ENCODE measurements around the gene TRAF3IP1. TPM values are rescaled to one million over a fixed set of nuclear protein-coding genes. Genes with fewer than 3 reads are reported as not detected.

Gene TRAF3IP1
- total RNA-seq, 2 donors from 2014 or later: 5.4 to 10.9 TPM

GRCh38 chr2:238389988-238390589 is 69.8 kb downstream of the TRAF3IP1 start:
- ATAC-seq (peak; percentile 90), DNase-seq (peak; percentile 77 to 90 (median 90))
- TF ChIP-seq CTCF (IDR thresholded peaks at IDR 0.05): no peak
- TF ChIP-seq POLR2A (IDR thresholded peaks at IDR 0.05): no peak
- intact Hi-C loops (cut with DNase I): no loop called here
- Histone ChIP-seq H3K9me3 (no peaks in the 10 kb centered on the region), H3K4me1 (peaks cover 26% of the 10 kb centered on the region), H3K4me3 (no peak overlapping the region), H3K36me3 (replicated peaks in 1 of 2; ENCODE audit: insufficient read depth in 1 of 2, low read depth in 2 of 2) (no peaks in the 10 kb centered on the region), H3K27ac (peak overlapping the region; percentile 75 to 83 (median 82)), H3K27me3 (no peaks in the 10 kb centered on the region)
- 7 to 16% methylated on average over 10 of the region's 10 CpGs for WGBS, 2 donors

GRCh38 chr2:238391042-238391689 is 70.8 kb downstream of the TRAF3IP1 start:
- H3K4me1 ChIP-seq: peaks cover 26% of the 10 kb centered on the region
- no peaks in the 10 kb centered on the region for H3K36me3 ChIP-seq (replicated peaks in 1 of 2; ENCODE audit: insufficient read depth in 1 of 2, low read depth in 2 of 2)
- TF ChIP-seq CTCF (IDR thresholded peaks at IDR 0.05) (no peak), POLR2A (IDR thresholded peaks at IDR 0.05) (no peak)
- ATAC-seq: no peak
- no peaks in the 10 kb centered on the region for H3K9me3 ChIP-seq
- WGBS, 2 donors: 80% methylated on average over 6 of the region's 6 CpGs
- H3K4me3 ChIP-seq: no peak overlapping the region
- no peaks in the 10 kb centered on the region for H3K27me3 ChIP-seq
- H3K27ac ChIP-seq: peak overlapping the region in 3 of 4 donors; percentile 75 to 83 (median 83)
- no peak for DNase-seq
- intact Hi-C loops (cut with DNase I): no loop called here

GRCh38 chr2:238396663-238397062 is 76.3 kb downstream of the TRAF3IP1 start:
- no peak overlapping the region for H3K4me3 ChIP-seq
- intact Hi-C loops (cut with DNase I): no loop called here

GRCh38 chr2:238397356-238397755 is 77.0 kb downstream of the TRAF3IP1 start:
- no peak for ATAC-seq
- TF ChIP-seq POLR2A (IDR thresholded peaks at IDR 0.05) (no peak), CTCF (IDR thresholded peaks at IDR 0.05) (no peak)
- Histone ChIP-seq H3K27me3 (no peaks in the 10 kb centered on the region), H3K27ac (no peak overlapping the region), H3K36me3 (replicated peaks in 1 of 2; ENCODE audit: insufficient read depth in 1 of 2, low read depth in 2 of 2) (no peaks in the 10 kb centered on the region), H3K4me3 (no peak overlapping the region), H3K9me3 (no peaks in the 10 kb centered on the region), H3K4me1 (no peaks in the 10 kb centered on the region)
- intact Hi-C loops (cut with DNase I): no loop called here
- DNase-seq: no peak
- 77 to 85% methylated on average over 13 of the region's 14 CpGs for WGBS, 2 donors

More at GRCh38 chr2:238396663-238397062, 76.3 kb downstream of the TRAF3IP1 start:
- Histone ChIP-seq H3K9me3 (no peaks in the 10 kb centered on the region), H3K4me1 (no peaks in the 10 kb centered on the region), H3K27ac (no peak overlapping the region), H3K36me3 (replicated peaks in 1 of 2; ENCODE audit: insufficient read depth in 1 of 2, low read depth in 2 of 2) (no peaks in the 10 kb centered on the region), H3K27me3 (no peaks in the 10 kb centered on the region)
- DNase-seq (no peak), ATAC-seq (no peak)
- TF ChIP-seq CTCF (IDR thresholded peaks at IDR 0.05) (no peak), POLR2A (IDR thresholded peaks at IDR 0.05) (no peak)
- 93 to 95% methylated on average over 7 of the region's 7 CpGs for WGBS, 2 donors

Data from body of pancreas (tissue), 4 donors.